ENCODE results near the gene ZNF521.
A peak's percentile ranks its signal among the peaks of the same experiment; 100 is the strongest.

GRCh38 chr18:25062720-25063119 lies 289.2 kb downstream of the ZNF521 start:
- TF ChIP-seq CTCF (IDR thresholded peaks at IDR 0.05) (peak; percentile 20), ZFX (IDR thresholded peaks at IDR 0.05; ENCODE audit: borderline replicate concordance) (no peak)

Measured in 22Rv1 (cell line).